Fibroblast of the aortic adventitia (primary cell): ENCODE results near the gene MMP1. TPM values are rescaled to one million over a fixed set of nuclear protein-coding genes. Genes with fewer than 3 reads are reported as not detected.
A peak's percentile ranks its signal among the peaks of the same experiment; 100 is the strongest.

Source experiments
- DNase-seq: peaks from one replicate; pipeline ENCODE4 v3.0.0-alpha.2; 2010; ENCODE audit warnings: low read depth
- H3K4me3 ChIP-seq: 2 replicates; pipeline ENCODE4 v1.5.1; 2011; ENCODE audit warnings: low read depth, mild to moderate bottlenecking, control low read depth, low read length, moderate library complexity
- CTCF ChIP-seq: IDR thresholded peaks from 2 replicates; pipeline ENCODE4 v1.5.1; 2011; ENCODE audit warnings: mild to moderate bottlenecking, low read length, control low read depth, inconsistent platforms; ENCODE audit not compliant: insufficient read depth
- total RNA-seq: library from RNA; depleted of rRNA; stranded (reverse); fragments of >200 nt; gene quantifications from 2 replicates; pipeline ENCODE4 v1.2.3, GENCODE V29; 2012; ENCODE audit warnings: low replicate concordance

The MMP1 gene
- total RNA-seq, 1 donor, result 3,834 TPM

GRCh38 chr11:102830001-102830727, 32.2 kb upstream of the MMP1 start:
- DNase-seq, result peak; percentile 34
- no peak for TF ChIP-seq CTCF
- H3K4me3 ChIP-seq, result no peak overlapping the region

- no peak overlapping the region for H3K4me3 ChIP-seq
- TF ChIP-seq CTCF, result no peak
- no peak for DNase-seq
Measured at GRCh38 chr11:102829316-102830000, 31.5 kb upstream of the MMP1 start.

GRCh38 chr11:102824556-102824955, 26.6 kb upstream of the MMP1 start:
- no peak overlapping the region for H3K4me3 ChIP-seq
- no peak for DNase-seq
- TF ChIP-seq CTCF, result no peak

GRCh38 chr11:102819491-102819890, 21.5 kb upstream of the MMP1 start:
- DNase-seq, result no peak
- H3K4me3 ChIP-seq, result no peak overlapping the region
- no peak for TF ChIP-seq CTCF

GRCh38 chr11:102813484-102813883, 15.5 kb upstream of the MMP1 start:
- no peak for DNase-seq
- no peak for TF ChIP-seq CTCF
- no peak overlapping the region for H3K4me3 ChIP-seq

GRCh38 chr11:102812188-102812587, 14.2 kb upstream of the MMP1 start:
- H3K4me3 ChIP-seq, result no peak overlapping the region
- no peak for TF ChIP-seq CTCF
- DNase-seq, result no peak
